ENCODE measurements around the gene RBM10. TPM values are rescaled to one million over a fixed set of nuclear protein-coding genes. Genes with fewer than 3 reads are reported as not detected.

Gene RBM10
- total RNA-seq, 4 donors from 2014 or later = 27.9 to 33.1 (median 30.2) TPM

- no peaks in the 10 kb centered on the region for H3K27me3 ChIP-seq
- no peak overlapping the region for H3K27ac ChIP-seq
- no peaks in the 10 kb centered on the region for H3K36me3 ChIP-seq
- no peak for DNase-seq (ENCODE audit: low spot score in 2 of 2)
- H3K4me3 ChIP-seq = peak overlapping the region; percentile 58
- peaks cover 14% of the 10 kb centered on the region for H3K4me1 ChIP-seq
- no peaks in the 10 kb centered on the region for H3K9me3 ChIP-seq
- no peak for TF ChIP-seq CTCF (IDR thresholded peaks at IDR 0.05)
- TF ChIP-seq POLR2A (IDR thresholded peaks at IDR 0.05) = no peak
- no peak for TF ChIP-seq POLR2AphosphoS5 (IDR thresholded peaks at IDR 0.05)
- no peak for TF ChIP-seq EP300 (IDR thresholded peaks at IDR 0.05)
- WGBS = 62% methylated on average over 3 of the region's 3 CpGs
Measured at GRCh38 chrX:47234583-47234982, 89.6 kb downstream of the RBM10 start.

GRCh38 chrX:47235691-47236103 is 90.7 kb downstream of the RBM10 start:
- Histone ChIP-seq H3K36me3 (peaks cover 6% of the 10 kb centered on the region), H3K4me3 (no peak overlapping the region), H3K9me3 (no peaks in the 10 kb centered on the region), H3K4me1 (peaks cover 14% of the 10 kb centered on the region), H3K27me3 (no peaks in the 10 kb centered on the region), H3K27ac (no peak overlapping the region)
- DNase-seq (ENCODE audit: low spot score in 2 of 2) = no peak
- 64% methylated on average over 4 of the region's 4 CpGs for WGBS
- TF ChIP-seq POLR2AphosphoS5 (IDR thresholded peaks at IDR 0.05) = no peak
- no peak for TF ChIP-seq CTCF (IDR thresholded peaks at IDR 0.05)
- TF ChIP-seq EP300 (IDR thresholded peaks at IDR 0.05) = no peak
- TF ChIP-seq POLR2A (IDR thresholded peaks at IDR 0.05) = no peak

Other genes starting within 250 kb of the RBM10 start
- 1 to 10 TPM; 3.6 to 6.2 (median 5.1) TPM for gene JADE3, start 232.8 kb upstream of the RBM10 start, total RNA-seq
- 1 to 10 TPM in 2 of 4 donors, under 1 TPM in 1, not detected in 1; 0.29 to 1.8 (median 1.5) TPM for gene RGN, start 66.8 kb upstream of the RBM10 start, total RNA-seq
- 10 to 100 TPM; 28.0 to 67.3 (median 51.7) TPM for gene NDUFB11, start 519 bp upstream of the RBM10 start, total RNA-seq
- gene UBA1, start 48.6 kb downstream of the RBM10 start, total RNA-seq = 100 to 1,000 TPM; 146 to 186 (median 157) TPM
- 10 to 100 TPM; 70.5 to 90.1 (median 88.0) TPM for gene CDK16, start 73.5 kb downstream of the RBM10 start, total RNA-seq
- gene USP11, start 87.8 kb downstream of the RBM10 start, total RNA-seq = 10 to 100 TPM; 15.4 to 28.3 (median 20.9) TPM
- gene ZNF157, start 225.4 kb downstream of the RBM10 start, total RNA-seq = under 1 TPM in 2 of 4 donors, not detected in 2; 0.18 to 0.40 TPM

All from suprapubic skin (tissue), 4 donors.